WERI-Rb-1 (cell line): Measurements from ENCODE around the gene TM6SF1.

Experiments used
- DNase-seq: peaks from one replicate; pipeline ENCODE4 v3.0.0-alpha.2; 2020
- H3K27ac ChIP-seq: fragments of 250-450 bp; sonication (Bioruptor Pico); 2 replicates; pipeline ENCODE4 v1.5.1; 2020; ENCODE audit warnings: mild to moderate bottlenecking, moderate library complexity
- H3K27me3 ChIP-seq: fragments of 250-450 bp; sonication (Bioruptor Pico); 2 replicates; pipeline ENCODE4 v1.5.1; 2021; ENCODE audit warnings: mild to moderate bottlenecking, low read depth, moderate library complexity; ENCODE audit not compliant: insufficient read depth, severe bottlenecking
- H3K36me3 ChIP-seq: fragments of 250-450 bp; sonication (Bioruptor Pico); 2 replicates; pipeline ENCODE4 v1.5.1; 2020; ENCODE audit warnings: mild to moderate bottlenecking, moderate library complexity
- H3K4me3 ChIP-seq: 2 replicates; pipeline ENCODE4 v1.5.1; 2011; ENCODE audit warnings: low read depth, mild to moderate bottlenecking, control low read depth, low read length
- H3K9me3 ChIP-seq: fragments of 250-450 bp; sonication (Bioruptor Pico); 2 replicates; pipeline ENCODE4 v1.5.1; 2021; ENCODE audit warnings: mild to moderate bottlenecking, moderate library complexity; ENCODE audit not compliant: severe bottlenecking
- TF ChIP-seq, protein P1 (sequence below): IDR thresholded peaks from 2 replicates; pipeline ENCODE4 v1.5.1; 2011; ENCODE audit warnings: low read depth, mild to moderate bottlenecking, control low read depth, inconsistent platforms, low read length

TM6SF1 gene

DNA sequence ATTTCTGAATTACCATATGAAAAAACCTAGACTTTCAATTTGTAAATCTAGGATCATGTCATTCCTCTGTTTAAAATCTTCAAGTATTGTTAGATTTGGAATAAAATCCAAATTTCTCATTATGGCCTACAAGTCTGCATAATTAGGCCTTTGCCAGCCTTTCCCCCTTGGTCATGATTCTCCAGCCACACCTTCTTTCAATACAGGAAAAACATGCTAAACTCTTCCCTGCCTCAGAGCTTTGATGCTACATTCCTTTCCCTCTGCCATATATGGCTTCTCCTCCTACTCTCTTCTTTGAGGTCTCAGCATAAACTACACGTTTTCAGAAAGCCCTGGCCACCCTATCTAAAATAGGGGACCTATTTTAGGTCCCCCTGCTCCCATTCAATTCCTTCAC, 48.5 kb downstream of the TM6SF1 start:
- Histone ChIP-seq H3K27ac (no peak overlapping the region), H3K9me3 (no peaks in the 10 kb centered on the region), H3K27me3 (no peaks in the 10 kb centered on the region), H3K4me3 (no peak overlapping the region), H3K36me3 (peaks cover 89% of the 10 kb centered on the region)
- TF ChIP-seq, protein P1, sequence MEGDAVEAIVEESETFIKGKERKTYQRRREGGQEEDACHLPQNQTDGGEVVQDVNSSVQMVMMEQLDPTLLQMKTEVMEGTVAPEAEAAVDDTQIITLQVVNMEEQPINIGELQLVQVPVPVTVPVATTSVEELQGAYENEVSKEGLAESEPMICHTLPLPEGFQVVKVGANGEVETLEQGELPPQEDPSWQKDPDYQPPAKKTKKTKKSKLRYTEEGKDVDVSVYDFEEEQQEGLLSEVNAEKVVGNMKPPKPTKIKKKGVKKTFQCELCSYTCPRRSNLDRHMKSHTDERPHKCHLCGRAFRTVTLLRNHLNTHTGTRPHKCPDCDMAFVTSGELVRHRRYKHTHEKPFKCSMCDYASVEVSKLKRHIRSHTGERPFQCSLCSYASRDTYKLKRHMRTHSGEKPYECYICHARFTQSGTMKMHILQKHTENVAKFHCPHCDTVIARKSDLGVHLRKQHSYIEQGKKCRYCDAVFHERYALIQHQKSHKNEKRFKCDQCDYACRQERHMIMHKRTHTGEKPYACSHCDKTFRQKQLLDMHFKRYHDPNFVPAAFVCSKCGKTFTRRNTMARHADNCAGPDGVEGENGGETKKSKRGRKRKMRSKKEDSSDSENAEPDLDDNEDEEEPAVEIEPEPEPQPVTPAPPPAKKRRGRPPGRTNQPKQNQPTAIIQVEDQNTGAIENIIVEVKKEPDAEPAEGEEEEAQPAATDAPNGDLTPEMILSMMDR, result no peak
- DNase-seq, result no peak

DNA sequence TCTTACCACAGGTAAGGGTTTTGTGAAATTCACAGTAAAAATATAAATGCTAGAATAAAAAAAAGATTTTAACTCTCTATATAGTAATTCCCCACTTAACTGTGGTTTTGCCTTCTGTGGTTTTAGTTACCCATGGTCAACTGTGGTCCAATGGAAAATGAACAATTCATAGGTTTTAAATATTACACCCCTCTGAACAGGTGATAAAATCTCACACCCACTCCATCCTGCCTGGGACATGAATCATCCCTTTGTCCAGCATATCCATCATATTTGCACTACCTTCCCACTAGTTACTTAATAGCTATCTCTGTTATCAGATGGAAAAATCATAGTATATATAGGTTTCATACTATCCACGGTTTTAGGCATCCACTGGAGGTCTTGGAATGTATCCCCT, 50.9 kb downstream of the TM6SF1 start:
- H3K27ac ChIP-seq, result no peak overlapping the region
- no peak for DNase-seq
- H3K36me3 ChIP-seq, result peaks cover 83% of the 10 kb centered on the region
- TF ChIP-seq, protein P1, result no peak
- H3K4me3 ChIP-seq, result no peak overlapping the region
- H3K9me3 ChIP-seq, result no peaks in the 10 kb centered on the region
- H3K27me3 ChIP-seq, result no peaks in the 10 kb centered on the region

DNA sequence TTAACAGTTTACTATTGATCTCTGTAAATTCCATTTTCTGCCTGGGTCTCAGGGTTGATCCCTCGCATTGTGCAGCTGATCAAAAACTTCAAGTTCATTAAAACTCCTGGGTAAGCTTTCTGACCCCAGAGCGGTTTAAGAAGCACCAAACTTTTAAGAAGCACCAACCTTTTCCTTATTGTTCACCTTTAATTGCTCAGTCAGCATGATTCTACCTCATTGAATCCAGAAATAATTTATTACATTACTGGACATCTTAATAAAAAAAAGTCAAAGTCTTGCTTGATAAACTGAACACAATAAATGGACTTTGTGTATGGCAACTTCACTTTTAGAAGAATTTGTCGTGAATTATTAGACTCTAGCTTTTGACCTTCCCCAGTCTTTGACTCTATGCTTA, 53.3 kb downstream of the TM6SF1 start:
- Histone ChIP-seq H3K36me3 (peaks cover 64% of the 10 kb centered on the region), H3K4me3 (no peak overlapping the region), H3K27ac (no peak overlapping the region), H3K27me3 (no peaks in the 10 kb centered on the region), H3K9me3 (no peaks in the 10 kb centered on the region)
- DNase-seq, result no peak
- TF ChIP-seq, protein P1, result no peak

DNA sequence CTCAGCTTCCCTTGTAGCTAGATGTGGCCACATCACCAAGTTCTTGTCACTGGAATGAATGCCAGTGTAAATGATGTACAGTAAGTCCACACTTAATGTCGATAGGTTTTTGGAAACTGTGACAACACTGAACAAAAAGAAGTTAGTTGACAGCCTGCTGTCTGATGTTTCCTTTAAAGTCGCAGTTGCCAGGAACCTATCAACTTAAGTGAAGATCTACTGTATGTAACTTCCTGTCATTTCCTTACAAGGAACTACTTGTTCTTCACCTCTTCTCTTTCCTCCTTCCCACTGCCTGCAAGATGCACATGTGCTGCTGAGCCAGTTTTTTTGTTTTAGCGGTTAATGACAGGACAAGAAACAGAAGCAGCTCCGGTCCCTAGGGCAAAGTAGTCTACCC, 55.6 kb downstream of the TM6SF1 start:
- Histone ChIP-seq H3K4me3 (no peak overlapping the region), H3K9me3 (peaks cover 7% of the 10 kb centered on the region), H3K36me3 (peaks cover 41% of the 10 kb centered on the region), H3K27me3 (no peaks in the 10 kb centered on the region), H3K27ac (no peak overlapping the region)
- TF ChIP-seq, protein P1, result no peak
- DNase-seq, result no peak

DNA sequence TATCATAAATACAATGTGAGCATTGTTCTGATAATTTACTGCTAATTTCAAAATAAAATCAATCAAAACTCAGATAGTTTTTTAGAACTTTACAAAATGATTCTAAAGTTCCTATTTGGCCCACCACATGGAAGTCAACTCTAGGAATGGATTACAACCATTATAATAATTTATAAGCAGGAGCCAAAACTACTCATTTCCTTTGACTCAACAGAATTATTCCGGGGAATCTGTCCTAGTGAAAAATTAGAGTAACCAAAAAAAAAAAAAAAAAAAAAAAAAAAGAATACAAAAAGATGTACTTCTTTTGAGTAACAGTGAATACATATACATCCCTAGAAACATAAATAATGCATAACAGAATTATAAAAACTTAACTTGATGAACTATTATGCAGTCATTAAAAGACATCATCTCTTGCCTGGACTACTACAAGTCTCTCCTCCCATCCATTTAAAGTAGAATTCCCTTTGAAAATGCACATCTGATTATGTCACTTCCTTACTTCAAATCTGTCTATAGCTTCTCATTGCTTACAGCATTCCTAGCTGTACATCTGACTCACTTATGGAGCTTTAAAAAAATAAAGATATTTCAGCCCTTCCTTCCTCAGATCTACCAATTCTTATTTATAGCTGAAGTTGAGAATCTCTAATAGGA, 56.8 kb downstream of the TM6SF1 start:
- H3K4me3 ChIP-seq, result no peak overlapping the region
- DNase-seq, result no peak
- H3K27me3 ChIP-seq, result no peaks in the 10 kb centered on the region
- TF ChIP-seq, protein P1, result no peak
- H3K27ac ChIP-seq, result no peak overlapping the region
- peaks cover 29% of the 10 kb centered on the region for H3K36me3 ChIP-seq
- peaks cover 7% of the 10 kb centered on the region for H3K9me3 ChIP-seq
